LNCAP (cell line): Measurements from ENCODE around the gene GRWD1.

Experiments
- TF ChIP-seq, protein P1 (sequence below): fragments of 450-650 bp; IDR thresholded peaks from 2 replicates; pipeline ENCODE4 v1.5.1; 2017; ENCODE audit warnings: mild to moderate bottlenecking

Gene GRWD1

DNA sequence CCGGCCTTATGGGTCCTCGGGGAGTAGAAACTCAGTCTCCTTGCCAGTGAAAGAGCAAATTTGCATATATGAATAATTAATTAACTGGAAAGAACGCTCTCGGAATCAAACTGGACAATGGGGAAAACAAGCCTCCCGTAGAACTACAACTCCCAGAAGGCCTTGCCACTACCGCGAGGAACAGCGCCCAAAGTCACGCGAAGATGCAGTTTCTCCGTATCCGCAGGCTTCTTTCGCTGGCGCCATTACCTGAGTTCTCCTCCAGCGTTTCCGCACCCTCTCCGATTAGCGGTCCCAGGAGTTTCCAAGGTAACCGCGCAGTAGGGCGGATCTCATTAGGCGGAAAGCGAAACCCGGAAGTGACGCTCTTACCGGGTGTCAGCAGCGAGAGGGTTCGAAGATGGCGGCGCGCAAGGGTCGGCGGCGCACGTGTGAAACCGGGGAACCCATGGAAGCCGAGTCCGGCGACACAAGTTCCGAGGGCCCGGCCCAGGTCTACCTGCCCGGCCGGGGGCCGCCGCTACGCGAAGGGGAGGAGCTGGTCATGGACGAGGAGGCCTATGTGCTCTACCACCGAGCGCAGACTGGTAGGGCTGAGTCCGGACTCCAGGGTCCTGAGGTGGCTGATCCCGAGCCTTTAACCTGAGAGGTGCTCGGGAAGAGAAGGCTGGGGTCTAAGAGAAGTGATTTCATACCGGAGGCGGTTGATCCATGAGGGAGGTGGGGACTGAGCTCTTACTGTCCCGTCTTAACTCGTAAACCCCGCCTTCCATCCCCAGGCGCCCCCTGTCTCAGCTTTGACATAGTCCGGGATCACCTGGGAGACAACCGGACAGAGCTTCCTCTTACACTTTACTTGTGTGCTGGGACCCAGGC lies at the start of gene GRWD1:
GRWD1 (plus strand) TSS at position 378 of the 876 bp plus-strand sequence; CDS start at position 401, 23 bp downstream.
- TF ChIP-seq, protein P1, sequence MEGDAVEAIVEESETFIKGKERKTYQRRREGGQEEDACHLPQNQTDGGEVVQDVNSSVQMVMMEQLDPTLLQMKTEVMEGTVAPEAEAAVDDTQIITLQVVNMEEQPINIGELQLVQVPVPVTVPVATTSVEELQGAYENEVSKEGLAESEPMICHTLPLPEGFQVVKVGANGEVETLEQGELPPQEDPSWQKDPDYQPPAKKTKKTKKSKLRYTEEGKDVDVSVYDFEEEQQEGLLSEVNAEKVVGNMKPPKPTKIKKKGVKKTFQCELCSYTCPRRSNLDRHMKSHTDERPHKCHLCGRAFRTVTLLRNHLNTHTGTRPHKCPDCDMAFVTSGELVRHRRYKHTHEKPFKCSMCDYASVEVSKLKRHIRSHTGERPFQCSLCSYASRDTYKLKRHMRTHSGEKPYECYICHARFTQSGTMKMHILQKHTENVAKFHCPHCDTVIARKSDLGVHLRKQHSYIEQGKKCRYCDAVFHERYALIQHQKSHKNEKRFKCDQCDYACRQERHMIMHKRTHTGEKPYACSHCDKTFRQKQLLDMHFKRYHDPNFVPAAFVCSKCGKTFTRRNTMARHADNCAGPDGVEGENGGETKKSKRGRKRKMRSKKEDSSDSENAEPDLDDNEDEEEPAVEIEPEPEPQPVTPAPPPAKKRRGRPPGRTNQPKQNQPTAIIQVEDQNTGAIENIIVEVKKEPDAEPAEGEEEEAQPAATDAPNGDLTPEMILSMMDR: no peak

DNA sequence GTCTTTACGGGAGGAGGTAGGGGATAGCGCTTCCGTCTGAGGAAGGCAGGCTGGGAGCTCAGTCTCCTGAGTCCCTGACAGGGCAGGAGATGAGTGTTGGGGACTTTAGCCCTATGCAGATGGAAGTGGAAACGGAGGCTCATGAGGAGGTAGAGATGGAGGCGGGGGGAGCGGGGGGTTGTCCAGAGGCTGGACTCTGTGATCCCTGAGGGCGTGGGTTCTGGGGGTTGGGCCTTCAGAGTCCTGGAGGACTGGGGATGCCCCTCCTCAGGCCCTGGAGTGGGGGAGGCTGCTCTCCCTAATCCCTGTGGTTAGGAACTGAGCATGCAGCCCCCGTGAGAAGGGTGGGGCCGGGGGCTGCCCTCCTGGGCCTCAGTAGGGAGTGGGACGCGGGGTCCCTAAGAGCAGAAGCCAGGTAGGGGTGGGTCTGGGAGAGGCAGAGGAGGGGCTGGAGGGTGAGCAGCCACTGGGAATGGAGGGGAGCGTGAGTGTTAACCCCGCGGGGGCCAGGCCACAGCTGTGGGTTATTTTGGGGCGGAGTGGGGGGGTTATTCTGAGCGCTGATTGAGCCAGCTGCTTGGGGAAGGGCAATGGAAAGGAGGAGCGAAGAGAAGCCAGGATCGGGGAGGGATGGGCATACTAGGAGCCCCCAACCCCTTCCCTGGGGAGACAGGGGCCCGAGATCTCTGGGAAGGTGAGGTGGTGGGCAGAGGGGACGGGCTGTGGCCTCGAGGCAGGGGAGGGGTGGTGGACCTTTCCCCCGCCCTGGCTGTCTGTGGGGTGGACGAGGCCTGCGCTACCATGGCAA lies 49.6 kb upstream of the GRWD1 start:
- TF ChIP-seq, protein P1: no peak

DNA sequence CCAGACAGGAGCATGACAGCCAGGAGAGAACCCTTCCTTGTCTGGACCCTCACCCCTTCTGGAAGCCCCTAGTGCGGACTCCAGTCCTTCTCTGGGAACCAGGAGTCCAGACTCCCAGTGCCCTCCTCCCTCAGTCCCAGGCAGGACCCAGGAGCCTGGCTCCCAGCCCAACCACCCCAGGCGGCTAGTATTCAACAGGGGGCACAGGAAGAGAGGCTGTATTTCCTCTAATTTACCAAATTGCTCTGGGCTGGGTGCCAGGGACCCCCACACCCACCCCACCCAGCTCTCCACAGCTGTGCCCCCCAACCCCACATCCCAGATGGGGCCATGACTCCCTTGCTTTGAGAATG lies 49.0 kb upstream of the GRWD1 start:
- TF ChIP-seq, protein P1: no peak

DNA sequence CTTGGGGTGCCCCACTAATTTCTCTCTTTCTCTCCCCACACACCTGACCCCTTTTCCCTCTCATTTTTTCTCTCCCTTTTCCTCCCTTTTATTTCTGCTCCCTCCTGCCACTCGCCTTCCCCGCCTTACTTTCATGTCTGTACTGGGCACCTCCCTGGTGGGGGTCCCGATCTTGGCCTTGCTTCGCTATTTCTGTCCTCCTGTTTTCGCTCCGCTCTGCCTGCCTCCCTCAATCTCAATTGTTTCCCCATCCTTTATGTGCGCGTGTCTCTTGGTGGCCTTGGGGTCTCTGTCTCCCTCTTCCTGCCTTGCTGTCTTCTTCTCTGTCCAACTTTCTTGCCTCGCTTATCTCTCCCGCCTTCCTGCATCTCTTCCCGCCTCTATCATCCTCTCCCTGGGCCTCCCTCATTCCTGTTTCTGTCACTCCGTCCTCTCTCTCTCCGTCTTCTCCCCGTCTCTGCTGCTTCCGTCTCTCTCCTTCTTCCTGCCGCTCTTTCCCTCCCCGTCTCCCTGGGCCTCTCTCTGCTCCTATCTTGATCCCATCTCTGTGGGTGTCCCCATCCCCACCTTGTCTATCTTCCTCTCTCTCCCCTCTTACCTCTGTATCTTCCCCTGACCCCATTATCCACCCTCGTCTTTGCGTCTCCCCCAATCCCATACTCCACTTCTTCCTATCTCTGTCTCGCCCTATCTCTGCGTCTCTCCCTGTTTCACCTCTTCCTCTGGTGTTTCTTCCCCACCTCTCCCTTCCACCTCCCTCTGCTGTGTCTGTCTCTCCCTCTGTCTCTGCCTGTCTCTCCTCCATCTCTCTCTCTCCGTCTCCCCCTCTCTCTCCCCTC lies 48.3 kb upstream of the GRWD1 start:
- TF ChIP-seq, protein P1: no peak

DNA sequence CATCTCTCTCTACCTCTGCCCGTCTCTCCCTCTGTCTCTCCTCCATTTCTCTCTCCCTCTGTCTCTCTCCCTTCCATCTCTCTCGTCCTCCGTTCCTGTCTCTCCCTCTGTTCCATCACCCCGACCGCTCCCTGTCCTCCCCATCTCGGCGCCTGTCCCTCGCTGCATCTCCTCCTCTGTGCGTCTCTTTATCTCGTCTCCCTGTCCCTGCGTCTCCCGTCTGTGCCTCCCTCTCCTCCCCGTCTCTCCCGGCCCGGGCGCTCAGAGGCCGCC lies 47.7 kb upstream of the GRWD1 start:
- TF ChIP-seq, protein P1: no peak

DNA sequence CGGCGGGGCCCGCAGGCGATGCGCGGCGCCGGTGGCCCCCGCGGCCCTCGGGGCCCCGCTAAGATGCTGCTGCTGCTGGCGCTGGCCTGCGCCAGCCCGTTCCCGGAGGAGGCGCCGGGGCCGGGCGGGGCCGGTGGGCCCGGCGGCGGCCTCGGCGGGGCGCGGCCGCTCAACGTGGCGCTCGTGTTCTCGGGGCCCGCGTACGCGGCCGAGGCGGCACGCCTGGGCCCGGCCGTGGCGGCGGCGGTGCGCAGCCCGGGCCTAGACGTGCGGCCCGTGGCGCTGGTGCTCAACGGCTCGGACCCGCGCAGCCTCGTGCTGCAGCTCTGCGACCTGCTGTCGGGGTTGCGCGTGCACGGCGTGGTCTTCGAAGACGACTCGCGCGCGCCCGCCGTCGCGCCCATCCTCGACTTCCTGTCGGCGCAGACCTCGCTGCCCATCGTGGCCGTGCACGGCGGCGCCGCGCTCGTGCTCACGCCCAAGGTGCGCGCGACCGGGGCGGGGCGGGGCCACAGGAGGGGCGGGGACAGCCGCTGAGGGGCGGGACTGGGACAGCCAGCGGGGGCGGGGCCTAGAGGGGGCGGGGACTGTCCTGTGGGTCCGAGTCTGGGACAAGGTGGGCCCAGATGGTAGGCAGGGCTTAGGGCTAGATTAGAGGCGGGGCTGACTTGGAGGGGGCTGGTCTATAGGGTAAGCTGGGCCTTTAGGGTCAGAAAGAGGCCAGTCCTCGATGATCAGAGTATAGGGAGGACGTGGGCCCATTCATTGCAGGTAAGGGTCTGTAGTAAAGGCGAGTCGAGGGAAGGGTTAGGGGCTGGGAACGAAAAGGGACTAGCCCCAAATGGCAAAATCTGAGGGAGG lies 47.2 kb upstream of the GRWD1 start:
- TF ChIP-seq, protein P1: no peak
